Gastroesophageal sphincter (tissue), 3 donors: Measurements from ENCODE around the gene PRDM2.

ENCODE experiments used
- EP300 ChIP-seq: sonication (generic); formaldehyde crosslinking; IDR thresholded peaks from one replicate; pipeline ENCODE4 v1.6.1; 2017; ENCODE audit warnings: antibody characterized with exemption, mild to moderate bottlenecking
- POLR2A ChIP-seq, 2 donors: fragments of 450-650 bp; IDR thresholded peaks; one replicate each; pipeline ENCODE4 v1.6.1; 2017; ENCODE audit warnings: antibody characterized with exemption in 2 of 2, mild to moderate bottlenecking in 2 of 2, moderate library complexity in 1 of 2
- POLR2AphosphoS5 ChIP-seq: sonication (generic); formaldehyde crosslinking; IDR thresholded peaks from one replicate; pipeline ENCODE4 v1.6.1; 2017; ENCODE audit warnings: antibody characterized with exemption
- TF ChIP-seq, protein P1 (sequence below), 4 experiments: fragments of 200-600 bp in 2 of 4; fragments of 450-650 bp in 2 of 4; sonication (generic) in 1 of 4; IDR thresholded peaks; one replicate each; pipeline ENCODE4 v1.5.1; 2017 to 2019; ENCODE audit warnings: antibody characterized with exemption in 4 of 4, mild to moderate bottlenecking in 2 of 4, moderate library complexity in 2 of 4

DNA sequence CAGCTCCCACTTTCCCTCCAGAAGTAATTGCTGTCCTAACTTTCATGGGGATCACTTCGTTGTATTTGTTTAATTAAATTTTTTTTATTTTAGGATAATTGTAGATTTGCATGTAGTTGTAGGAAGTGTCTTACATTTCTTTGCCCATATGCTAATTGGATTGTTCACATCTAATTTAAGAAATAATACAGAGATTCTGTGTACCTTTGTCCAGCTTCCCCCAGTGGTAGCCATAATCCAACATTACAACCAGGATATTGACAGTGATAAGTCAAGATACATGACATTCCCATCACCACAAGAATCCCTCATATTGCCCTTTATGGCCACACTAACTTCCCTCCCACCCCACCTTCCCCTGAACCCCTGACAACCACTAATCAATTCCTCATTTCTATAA is 136.6 kb downstream of the PRDM2 start:
- TF ChIP-seq, protein P1, sequence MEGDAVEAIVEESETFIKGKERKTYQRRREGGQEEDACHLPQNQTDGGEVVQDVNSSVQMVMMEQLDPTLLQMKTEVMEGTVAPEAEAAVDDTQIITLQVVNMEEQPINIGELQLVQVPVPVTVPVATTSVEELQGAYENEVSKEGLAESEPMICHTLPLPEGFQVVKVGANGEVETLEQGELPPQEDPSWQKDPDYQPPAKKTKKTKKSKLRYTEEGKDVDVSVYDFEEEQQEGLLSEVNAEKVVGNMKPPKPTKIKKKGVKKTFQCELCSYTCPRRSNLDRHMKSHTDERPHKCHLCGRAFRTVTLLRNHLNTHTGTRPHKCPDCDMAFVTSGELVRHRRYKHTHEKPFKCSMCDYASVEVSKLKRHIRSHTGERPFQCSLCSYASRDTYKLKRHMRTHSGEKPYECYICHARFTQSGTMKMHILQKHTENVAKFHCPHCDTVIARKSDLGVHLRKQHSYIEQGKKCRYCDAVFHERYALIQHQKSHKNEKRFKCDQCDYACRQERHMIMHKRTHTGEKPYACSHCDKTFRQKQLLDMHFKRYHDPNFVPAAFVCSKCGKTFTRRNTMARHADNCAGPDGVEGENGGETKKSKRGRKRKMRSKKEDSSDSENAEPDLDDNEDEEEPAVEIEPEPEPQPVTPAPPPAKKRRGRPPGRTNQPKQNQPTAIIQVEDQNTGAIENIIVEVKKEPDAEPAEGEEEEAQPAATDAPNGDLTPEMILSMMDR (IDR thresholded peaks at IDR 0.05) = no peak
- TF ChIP-seq POLR2A (IDR thresholded peaks at IDR 0.05) (no peak), EP300 (no peak), POLR2AphosphoS5 (no peak)
